Raji (cell line): Measurements from ENCODE around the gene ALK.

Experiments used
- POLR2A ChIP-seq: IDR thresholded peaks from 2 replicates; pipeline ENCODE4 v1.6.1; 2011; ENCODE audit warnings: low read depth, low read length, control low read depth; ENCODE audit not compliant: insufficient read depth

The ALK gene

DNA sequence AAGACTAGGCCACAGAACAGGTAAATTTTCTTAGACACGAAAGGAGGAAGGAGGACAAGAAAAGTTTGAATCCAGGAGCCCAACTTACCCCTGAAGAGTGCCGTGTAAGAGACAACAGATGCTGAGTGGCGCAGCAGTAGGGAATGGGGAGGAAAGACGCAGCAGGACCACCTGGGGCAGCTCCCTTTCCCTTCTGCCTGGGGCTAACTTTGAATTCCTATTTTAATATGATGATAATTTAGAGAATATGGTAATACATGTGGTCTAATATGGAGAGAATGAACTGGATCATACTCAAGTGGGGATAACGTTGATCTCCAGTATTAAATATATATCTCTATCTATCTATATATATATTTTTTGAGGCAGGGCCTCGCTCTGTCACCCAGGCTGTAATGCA lies 736.9 kb downstream of the ALK start:
- no peak for TF ChIP-seq POLR2A

DNA sequence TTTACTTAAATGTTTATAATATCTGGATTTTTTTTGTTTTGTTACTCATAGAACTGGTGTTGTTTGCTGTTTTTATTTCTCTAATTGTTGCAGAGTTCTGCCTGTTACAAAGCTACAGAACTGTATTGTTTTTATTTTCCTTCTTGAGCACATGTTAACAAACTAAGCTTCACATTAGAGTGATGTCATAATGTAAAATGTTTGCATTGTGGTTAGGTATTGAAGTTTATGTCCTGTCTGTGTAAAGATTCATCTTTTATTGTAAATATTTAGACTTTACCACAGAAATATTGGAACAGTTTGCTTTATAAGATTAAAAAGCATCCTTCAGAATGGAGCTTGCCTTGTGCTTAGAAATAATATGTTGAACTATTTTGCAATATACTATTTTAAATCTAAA lies 738.5 kb downstream of the ALK start:
- no peak for TF ChIP-seq POLR2A

DNA sequence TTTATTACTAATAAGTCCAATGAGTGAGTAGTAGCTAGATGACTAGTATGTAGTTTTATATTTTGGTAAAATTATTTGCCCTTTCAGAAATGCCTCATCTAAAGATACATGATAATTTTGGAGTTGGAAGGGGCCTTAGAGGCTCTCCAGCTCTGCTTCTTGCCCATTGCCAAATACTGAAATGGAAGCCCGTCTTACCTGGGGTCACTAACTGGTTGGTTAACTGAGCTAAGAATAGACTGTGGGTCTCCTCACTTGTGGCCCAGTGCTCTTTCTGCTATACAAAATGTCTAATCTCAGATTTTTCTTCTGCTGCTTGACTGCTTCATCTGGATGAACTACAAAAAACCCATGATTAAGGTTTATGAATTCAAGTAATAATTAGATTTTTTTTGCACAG lies 739.1 kb downstream of the ALK start:
- TF ChIP-seq POLR2A: no peak

DNA sequence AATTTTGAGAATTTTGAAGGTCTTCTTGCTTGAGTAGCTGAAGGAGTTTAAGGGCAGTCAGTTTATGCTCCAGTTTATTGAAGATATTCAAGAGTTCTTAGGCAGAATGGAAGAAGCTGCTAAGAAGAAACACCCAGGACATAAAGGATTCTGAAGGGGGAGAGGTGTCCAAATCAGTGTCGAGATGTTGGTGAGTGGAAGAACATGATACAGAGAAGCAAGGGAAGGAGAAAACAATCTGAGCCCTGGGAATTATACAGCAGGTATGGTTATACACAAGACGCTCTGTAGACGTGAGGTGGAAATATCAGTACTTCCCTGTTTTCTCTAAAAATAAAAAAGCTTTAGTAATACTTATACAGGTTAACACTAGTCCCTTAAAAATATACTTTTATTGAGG lies 746.0 kb downstream of the ALK start:
- TF ChIP-seq POLR2A: no peak

DNA sequence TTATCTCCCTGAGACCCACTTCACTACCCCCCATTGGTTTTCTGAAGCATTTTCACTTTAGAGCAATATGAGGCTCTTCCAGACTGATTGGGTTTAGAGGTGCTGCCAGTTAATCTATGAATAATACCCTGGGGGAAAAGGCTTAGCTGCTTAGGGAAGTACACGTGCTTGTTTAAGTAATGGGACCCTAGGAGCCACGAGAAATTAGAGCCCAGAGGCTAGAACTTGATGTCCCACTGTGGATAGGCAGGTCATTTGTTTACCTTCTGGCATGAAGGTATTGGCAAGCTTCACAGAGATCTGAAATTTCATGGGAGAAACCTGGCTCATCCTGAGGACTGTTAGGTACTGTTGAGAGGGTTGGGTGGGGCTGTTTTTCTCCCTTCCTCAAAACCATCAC lies 746.4 kb downstream of the ALK start:
- TF ChIP-seq POLR2A: no peak

DNA sequence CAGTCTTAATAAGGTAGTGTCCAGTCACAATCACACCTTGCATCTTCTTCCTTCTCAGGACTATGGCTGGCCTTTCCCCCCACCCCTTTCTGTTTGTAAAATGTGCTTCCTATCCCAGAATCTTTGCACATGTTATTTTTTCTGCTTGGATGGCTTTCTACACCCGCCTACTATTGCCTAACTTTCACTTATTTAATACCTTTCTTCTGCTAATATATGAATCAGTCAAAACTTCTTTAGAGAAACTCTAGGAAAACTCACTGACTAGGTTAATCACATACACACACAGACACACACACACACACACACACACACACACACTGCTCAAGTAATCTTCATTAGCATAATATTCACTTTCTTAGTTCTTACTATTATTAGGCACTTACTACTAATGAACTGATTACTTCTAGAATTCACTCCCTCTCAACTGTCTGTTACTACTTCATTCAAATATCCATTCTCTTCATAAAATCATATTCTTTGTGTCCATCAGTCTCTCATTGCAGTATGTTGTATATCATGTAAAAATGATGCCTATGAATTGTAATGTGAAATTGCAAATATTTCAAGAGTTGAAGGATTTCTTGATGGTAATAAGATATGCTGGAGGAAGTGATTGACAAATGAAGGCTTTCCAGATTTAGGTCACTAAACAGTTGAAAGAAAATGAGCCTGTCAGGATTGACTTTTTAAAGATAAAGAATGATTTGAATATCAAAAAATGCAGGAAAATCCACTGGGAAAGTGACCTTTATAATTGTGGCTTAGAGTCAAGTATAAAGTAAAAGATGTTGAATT lies 754.9 kb downstream of the ALK start:
- no peak for TF ChIP-seq POLR2A

DNA sequence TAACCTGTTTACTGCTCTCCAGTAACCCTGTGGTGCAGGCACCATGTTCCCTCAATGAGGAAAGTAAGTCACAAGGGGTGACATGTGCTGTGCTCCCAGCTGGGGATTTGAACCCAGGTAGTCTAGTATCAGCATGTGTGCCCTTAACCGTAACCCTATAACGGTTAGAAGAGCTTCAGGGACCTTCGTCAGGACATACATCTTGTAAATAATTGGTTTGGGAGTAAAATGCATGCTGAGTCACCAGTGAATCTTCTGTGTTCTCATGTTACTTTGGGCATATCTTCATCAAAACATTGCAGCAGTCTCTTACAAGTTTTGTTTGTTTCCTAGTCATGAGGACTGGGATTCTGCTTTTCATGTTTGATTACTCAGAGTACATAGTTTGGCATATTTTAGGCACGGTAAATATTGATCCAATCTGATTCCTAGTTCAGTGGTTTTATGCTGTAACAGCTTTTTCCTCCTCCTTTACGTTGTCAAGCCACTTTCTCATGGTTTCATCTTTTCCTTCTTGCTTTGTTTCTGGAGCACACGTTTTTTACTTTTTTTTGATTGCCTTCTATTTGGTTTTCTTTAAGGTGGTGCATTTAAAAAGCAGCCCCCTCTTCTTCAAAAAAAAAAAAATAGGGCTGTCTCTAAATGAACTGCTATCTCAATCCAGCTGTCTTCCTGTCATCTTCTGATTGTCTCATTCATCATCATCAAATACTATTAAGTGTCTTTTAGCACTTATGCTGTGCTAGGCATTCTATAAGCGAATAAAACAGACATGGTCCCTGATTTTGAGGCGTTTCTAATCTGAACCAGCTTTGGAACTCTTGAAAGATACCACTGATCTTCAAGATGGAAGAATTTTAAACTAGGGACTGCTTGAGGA lies 755.8 kb downstream of the ALK start:
- no peak for TF ChIP-seq POLR2A

DNA sequence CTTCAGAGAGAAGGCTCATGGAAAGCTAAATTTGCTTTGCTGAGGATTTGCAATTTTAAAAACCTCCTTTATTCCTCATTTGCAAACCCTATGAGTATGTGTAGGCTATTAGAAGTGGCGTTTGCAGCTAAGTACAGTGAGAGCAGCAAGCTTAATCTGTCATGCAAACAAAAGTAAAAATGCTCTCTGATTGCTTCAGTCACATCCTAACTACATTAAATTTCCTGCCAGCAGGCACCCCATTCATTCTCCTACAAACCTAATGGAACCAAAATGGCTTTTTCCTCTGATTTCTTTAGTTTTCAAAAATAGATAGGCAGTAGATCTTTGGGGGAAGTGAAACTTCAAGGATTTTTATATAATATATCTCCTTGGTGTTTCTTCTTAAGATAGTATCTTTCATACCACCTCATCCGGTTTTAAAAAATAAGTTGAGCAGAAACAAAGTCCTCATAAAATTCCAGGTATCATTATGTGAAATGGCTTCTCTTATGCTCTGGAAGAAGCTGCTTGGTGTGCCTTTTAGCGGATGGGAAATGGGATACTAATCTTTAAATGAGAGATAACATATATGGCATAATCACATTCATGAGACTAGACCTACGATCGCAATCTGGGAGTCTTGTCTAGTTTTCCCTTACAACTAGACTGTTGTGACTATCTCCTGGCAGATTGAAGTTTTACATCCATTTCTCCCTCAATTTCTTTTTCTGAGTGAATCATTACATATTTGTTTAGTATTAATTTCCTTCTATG lies 757.1 kb downstream of the ALK start:
- no peak for TF ChIP-seq POLR2A

DNA sequence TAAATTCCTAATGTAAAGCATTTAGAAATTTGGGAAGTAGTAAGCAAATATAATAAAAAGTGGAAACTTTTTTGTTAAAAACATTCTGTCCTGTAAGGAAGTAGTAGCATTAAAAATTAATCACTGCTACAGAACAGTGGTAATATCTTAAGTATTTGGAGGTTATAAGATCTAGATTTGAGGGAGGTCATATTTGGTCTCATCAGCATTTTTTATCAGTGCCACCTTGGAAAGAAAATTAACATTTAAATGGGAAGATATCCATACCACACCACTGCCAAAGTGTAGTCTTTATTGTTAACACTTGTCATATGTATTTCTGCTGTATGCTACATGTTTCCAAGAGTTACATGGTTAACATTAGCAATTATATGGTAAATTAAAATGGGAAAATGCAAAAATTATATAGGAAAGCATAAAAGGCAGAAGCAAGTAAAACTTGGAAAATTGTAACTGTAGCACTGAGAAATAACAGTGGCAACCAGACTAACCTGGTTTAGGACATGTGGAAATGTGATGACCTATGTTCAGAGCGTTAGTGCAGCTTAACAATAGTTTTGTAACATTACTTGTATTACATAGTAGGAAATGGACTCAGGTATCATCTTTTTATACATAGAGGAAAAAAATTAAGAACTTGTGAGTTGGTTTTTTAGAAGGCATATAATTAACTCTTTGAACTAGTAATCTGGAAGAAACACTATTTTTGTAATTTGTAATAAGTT lies 759.0 kb downstream of the ALK start:
- TF ChIP-seq POLR2A: no peak

DNA sequence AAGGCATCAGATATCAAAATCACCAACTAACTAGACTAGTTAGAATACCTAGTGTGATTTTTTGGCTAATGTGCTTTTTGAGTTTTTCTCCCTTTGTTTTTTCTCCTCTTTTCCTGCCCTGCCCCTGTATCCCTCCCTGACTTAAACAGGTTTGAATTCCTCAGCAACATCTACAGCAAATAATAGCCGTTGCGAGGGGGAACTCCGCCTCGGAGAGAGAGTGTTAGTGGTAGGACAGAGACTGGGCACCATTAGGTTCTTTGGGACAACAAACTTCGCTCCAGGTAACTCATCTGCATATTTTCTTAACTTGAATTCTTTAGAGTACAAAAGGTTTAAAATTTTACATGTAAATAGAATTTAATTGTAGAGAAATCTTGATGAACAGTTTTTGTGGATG lies 761.2 kb downstream of the ALK start:
- no peak for TF ChIP-seq POLR2A

DNA sequence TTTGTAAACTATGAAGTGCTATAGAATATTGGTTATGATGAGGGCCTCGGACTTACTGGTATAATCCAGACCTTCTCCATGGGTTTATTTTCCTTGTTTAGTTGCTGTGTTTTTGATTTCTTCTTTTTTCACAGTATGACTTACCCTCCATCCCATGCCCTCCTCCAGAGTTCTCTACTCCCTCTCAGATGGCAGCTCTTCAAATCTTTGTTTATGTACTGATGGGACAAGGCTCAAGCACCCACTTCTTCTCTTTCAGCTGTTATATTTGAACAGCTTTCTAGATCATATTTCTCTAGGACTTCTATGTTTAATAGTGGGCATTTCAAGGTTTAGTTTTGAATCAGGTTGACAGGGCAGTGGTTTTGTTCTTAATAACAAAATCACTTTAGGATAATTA lies 762.3 kb downstream of the ALK start:
- no peak for TF ChIP-seq POLR2A

DNA sequence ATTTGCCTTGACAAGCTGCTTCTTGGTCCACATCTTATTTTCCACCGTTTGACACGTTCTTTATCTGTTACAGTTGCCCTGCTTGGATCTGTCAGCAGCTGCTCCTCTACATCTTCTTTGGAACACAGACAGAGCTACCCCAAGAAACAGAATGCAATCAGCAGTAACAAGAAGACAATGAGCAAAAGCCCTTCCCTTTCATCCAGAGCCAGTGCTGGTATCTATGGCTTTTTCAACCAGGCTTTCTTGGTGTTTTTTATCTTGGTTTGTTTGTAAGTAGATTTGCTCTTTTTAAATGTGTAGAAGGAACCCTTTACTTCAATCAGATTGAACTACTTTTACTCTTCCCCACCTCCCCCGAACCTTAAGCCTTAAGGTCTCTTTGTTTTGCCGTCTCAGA lies 764.3 kb downstream of the ALK start:
- TF ChIP-seq POLR2A: no peak

DNA sequence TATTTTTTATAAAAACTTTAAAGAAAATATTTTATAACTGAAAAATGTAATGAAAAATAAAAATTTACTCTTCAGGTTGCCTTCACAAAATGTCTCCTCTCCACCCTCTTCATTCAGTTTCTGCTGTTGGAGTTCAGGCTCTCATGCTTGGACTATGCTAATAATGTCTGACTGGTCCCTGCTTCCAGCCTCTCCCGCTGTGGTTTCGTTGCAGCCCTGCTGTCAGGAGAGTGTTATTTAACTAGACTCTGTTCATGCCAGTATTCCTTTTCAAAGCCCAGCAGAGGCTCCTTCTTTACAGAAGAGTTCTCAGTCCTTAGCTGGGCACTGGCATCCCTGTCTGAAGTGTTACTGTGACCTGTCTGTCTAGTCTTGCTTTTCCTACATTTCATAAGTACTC lies 765.8 kb downstream of the ALK start:
- no peak for TF ChIP-seq POLR2A

DNA sequence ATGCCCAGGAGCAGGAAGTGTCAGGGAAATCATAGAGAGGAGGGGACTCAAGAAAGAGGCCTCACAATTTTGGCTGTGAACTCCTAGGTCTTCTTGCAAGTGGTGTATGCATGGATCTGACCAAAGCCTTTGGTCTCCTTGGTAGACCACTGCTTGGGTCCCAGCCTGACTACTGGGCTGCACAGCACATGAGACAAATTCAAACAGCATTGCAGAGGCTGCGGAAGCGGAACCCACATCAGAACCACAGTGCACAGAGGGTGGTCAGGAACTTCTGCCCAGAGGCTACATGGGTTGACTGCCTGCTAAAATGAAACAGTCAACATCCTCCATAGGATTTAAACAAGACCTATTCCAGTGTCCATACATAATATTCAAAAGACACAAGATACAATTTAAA lies 766.8 kb downstream of the ALK start:
- no peak for TF ChIP-seq POLR2A

DNA sequence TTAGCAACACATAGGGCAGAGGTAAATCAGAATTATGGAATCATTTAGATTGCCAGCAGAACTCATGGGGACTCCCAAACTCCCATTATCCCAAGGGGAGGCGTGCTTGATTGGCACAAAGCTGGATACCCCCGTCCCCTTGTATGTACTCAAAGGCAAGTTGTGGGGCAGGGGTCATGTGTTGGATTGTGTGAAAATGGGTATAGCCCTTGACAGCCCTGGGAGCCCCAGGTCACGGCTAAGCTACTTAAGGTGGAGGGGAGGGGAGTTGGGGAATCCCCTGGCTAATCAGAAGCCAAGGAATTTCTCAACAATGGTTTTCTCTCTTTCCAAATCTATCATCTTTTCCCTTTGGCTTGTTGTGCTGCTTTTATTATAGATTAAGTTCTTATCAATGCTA lies 773.4 kb downstream of the ALK start:
- TF ChIP-seq POLR2A: no peak
